LNCaP clone FGC (cell line): ENCODE data around the gene RARA.

Experiments
- DNase-seq: peaks from one replicate; pipeline ENCODE4 v3.0.0-alpha.2; 2011; ENCODE audit warnings: low read depth
- H3K4me3 ChIP-seq: 2 replicates; pipeline ENCODE4 v1.5.1; 2011; ENCODE audit warnings: mild to moderate bottlenecking, low read depth, low read length, control low read depth
- CTCF ChIP-seq: IDR thresholded peaks from 2 replicates; pipeline ENCODE4 v1.5.1; 2012; ENCODE audit warnings: mild to moderate bottlenecking; ENCODE audit not compliant: control insufficient read depth, insufficient read depth; ENCODE audit errors: extremely low read depth

Gene RARA

GRCh38 chr17:40338058-40338457 is 29.1 kb downstream of the RARA start:
- TF ChIP-seq CTCF = no peak
- DNase-seq = no peak
- H3K4me3 ChIP-seq = no peak overlapping the region

GRCh38 chr17:40338941-40339649 is 30.1 kb downstream of the RARA start:
- no peak for DNase-seq
- no peak overlapping the region for H3K4me3 ChIP-seq
- TF ChIP-seq CTCF = no peak

GRCh38 chr17:40340327-40340726 is 31.3 kb downstream of the RARA start:
- no peak for TF ChIP-seq CTCF
- no peak for DNase-seq
- no peak overlapping the region for H3K4me3 ChIP-seq

- peak; percentile 63 for DNase-seq
- no peak for TF ChIP-seq CTCF
- H3K4me3 ChIP-seq = peak overlapping the region; percentile 66
These were observed 32.2 kb downstream of the RARA start for GRCh38 chr17:40340880-40341807.

- DNase-seq = no peak
- TF ChIP-seq CTCF = no peak
- H3K4me3 ChIP-seq = peak overlapping the region; percentile 66
These were observed 33.0 kb downstream of the RARA start for GRCh38 chr17:40341808-40342503.

- no peak for DNase-seq
- peak overlapping the region; percentile 66 for H3K4me3 ChIP-seq
- no peak for TF ChIP-seq CTCF
These were observed 33.7 kb downstream of the RARA start for GRCh38 chr17:40342504-40343218.
